AG09319 (cell line): ENCODE measurements around the gene VPS13A.

Experiments used
- DNase-seq: peaks from one replicate; pipeline ENCODE4 v3.0.0-alpha.2; 2010; ENCODE audit warnings: low read depth; ENCODE audit errors: extremely low read depth
- TF ChIP-seq, protein P1 (sequence below): IDR thresholded peaks from 2 replicates; pipeline ENCODE4 v1.5.1; 2011; ENCODE audit warnings: low read depth, mild to moderate bottlenecking, inconsistent platforms, low read length, moderate library complexity

The VPS13A gene

DNA sequence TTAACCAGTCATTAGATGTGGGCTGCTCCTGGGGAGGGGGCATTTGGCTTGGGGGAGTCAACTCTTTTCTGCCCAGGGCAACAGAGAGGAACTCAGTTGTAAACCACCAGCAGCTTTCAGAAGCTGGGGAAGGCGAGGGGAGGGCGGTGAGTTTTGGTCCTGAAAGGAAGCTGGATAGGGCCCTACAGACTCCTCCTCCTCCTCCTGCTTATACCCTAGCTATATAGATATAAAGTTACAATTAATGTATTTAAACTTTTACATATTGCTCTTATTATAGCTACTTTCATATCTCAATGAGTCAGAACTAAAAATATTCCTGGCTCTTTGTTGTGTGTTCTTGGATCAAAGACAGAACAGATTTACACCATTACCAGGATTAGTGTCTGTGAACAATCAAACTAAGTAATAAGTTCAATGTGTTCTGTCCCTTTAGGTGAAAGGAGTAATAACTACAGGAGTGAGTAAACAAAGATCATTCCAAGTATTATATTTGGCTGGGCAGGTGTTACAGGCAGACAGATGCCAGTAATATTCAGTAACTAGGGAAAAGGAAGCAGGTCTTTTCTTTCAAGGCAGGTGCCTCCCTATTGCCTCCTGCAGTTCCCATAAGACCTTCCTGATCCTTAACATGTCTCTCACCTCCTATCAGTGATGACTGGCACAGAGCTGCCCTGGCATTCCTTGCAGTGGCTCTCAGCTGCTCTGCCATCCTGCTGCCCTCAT, 20.5 kb upstream of the VPS13A start:
- DNase-seq: no peak
- TF ChIP-seq, protein P1, sequence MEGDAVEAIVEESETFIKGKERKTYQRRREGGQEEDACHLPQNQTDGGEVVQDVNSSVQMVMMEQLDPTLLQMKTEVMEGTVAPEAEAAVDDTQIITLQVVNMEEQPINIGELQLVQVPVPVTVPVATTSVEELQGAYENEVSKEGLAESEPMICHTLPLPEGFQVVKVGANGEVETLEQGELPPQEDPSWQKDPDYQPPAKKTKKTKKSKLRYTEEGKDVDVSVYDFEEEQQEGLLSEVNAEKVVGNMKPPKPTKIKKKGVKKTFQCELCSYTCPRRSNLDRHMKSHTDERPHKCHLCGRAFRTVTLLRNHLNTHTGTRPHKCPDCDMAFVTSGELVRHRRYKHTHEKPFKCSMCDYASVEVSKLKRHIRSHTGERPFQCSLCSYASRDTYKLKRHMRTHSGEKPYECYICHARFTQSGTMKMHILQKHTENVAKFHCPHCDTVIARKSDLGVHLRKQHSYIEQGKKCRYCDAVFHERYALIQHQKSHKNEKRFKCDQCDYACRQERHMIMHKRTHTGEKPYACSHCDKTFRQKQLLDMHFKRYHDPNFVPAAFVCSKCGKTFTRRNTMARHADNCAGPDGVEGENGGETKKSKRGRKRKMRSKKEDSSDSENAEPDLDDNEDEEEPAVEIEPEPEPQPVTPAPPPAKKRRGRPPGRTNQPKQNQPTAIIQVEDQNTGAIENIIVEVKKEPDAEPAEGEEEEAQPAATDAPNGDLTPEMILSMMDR: no peak

DNA sequence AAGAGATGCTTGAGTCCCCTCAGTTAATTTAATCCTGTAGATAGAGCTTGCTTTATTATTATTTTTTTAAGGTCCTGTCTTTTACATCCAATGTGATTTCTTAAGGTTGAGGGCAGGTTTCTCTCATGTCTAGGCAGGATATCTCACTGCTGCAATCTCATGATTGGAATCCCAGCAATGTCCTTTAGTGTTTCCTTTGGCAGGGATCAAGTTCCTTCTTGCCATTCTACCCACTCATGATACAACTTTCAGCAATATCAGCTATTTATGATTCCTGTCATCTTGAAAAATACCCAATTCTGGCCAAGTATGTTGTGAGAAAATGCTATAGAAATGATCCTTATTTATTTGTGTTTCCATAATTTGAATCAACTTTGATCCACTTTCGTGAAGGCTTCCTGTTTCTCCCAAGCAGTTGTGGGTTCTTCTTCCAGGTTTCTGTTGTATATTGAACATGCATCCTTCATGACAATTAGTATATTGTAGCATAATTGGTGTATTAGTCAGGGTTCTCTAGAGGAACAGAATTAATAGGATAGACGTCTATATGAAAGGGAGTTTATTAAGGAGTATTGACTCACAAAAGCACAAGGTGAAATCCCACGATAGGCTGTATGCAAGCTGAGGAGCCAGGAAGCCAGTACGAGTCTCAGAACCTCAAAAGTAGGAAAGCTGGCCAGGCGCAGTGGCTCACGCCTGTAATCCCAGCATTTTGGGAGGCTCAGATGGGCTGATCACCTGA, 18.4 kb upstream of the VPS13A start:
- TF ChIP-seq, protein P1: no peak
- DNase-seq: no peak

DNA sequence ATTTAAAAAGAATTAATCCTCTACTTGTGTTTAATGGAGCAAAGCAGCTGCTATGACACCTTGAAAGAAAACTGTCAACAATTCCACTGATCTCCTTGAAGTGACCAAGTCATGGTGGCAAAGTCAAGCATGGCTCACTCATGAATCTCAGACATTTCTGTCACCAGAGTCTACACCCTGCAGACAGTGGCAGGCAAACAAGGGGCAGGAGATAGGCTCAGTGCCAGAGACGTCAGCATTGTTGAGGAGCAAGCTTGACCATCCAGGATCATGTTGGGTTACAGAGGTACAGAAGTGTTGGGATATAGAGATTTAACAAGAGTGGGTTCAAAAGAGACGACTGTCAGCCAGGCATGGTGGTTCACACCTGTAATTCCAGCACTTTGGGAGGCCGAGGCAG, 16.1 kb upstream of the VPS13A start:
- TF ChIP-seq, protein P1: no peak
- DNase-seq: no peak

DNA sequence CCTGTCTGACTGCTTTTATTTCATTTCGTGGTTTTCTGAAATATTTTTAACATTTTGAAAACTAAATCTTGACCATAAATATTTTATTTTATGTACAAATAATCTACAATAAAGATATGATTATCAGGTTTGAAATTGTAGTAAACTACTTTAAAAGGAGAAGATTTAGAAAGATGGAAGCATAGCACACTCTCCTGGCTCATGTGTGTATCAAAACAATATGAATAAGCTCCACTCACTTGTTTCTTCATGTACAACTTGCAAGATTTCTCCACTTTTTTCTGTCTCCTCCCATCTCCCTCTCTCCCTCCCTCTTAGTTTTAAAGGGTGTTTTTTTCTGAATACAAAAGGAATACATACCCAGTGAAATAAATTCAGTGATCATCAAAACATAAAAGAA, 15.4 kb upstream of the VPS13A start:
- no peak for DNase-seq
- TF ChIP-seq, protein P1: no peak

DNA sequence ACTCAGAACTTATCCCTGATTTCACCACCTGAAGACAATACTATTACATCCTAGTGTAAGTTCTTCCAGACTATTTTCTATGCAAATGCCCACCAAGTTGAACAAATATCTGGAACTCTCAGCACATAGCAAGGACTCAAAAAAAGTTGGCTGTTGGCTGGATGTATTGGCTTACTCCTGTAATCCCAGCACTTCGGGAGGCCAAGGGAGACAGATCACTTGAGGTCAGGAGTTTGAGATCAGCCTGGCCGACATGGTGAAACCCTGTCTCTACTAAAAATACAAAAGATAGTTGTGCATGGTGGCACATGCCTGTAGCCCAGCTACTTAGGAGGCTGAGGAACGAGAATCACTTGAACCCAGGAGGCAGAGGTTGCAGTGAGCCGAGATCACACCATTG, 15.0 kb upstream of the VPS13A start:
- DNase-seq: no peak
- TF ChIP-seq, protein P1: no peak

DNA sequence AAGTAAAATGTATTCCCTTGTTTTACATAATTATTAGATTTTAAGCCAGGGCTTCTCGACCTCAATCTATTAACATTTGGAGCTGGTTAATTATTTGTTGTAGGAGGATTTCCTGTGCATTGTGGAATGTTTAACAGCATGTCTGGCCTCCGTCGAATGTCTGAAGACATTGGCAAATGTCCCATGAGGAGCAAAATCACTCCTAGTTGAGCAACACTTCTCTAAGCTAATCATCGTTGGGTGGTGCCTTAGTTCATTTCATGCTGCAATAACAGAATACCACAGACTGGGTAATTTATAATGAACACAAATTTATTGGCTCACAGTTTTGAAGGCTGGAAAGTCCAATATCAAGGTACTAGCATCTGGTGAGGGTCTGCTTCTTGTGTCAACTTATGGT, 13.4 kb upstream of the VPS13A start:
- TF ChIP-seq, protein P1: no peak
- peak; percentile 22 for DNase-seq

DNA sequence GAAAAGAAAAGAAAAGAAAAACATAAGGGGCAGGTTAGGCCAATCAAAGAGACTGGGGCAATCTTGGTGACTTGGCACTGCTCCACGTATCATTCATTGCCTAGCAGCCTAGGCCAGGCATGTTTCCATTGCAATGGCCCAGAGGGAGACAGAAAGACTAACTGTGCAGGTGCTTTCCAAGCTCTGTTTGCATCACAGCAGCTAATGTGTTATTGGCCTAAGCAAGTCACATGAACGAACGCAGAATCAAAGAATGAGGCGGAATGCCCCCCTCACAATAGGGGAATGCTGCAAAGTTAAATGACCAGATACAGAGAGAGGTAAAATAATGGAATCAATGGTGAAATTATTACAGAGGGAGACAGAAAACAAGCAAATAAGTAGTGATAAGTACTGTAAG, 11.1 kb upstream of the VPS13A start:
- TF ChIP-seq, protein P1: no peak
- no peak for DNase-seq
